ENCODE results near the gene SH3RF1.

Gene SH3RF1

GRCh38 chr4:169275180-169275579 is 4.4 kb upstream of the SH3RF1 start:
- DNase-seq (ENCODE audit: low read depth), result no peak

GRCh38 chr4:169274033-169274432 is 3.3 kb upstream of the SH3RF1 start:
- no peak for DNase-seq (ENCODE audit: low read depth)

GRCh38 chr4:169272265-169272886 is 1.6 kb upstream of the SH3RF1 start:
- DNase-seq (ENCODE audit: low read depth), result no peak

- no peak for DNase-seq (ENCODE audit: low read depth)
Measured at GRCh38 chr4:169271692-169272007, 894 bp upstream of the SH3RF1 start.

- no peak for DNase-seq (ENCODE audit: low read depth)
Measured at GRCh38 chr4:169269916-169270809, 593 bp downstream of the SH3RF1 start.

GRCh38 chr4:169268951-169269760 is 1.6 kb downstream of the SH3RF1 start:
- no peak for DNase-seq (ENCODE audit: low read depth)

- DNase-seq (ENCODE audit: low read depth), result no peak
Measured at GRCh38 chr4:169267070-169267469, 3.7 kb downstream of the SH3RF1 start.

- DNase-seq (ENCODE audit: low read depth), result no peak
Measured at GRCh38 chr4:169266661-169267060, 4.1 kb downstream of the SH3RF1 start.

GRCh38 chr4:169266081-169266480 is 4.7 kb downstream of the SH3RF1 start:
- DNase-seq (ENCODE audit: low read depth), result no peak

- DNase-seq (ENCODE audit: low read depth), result no peak
Measured at GRCh38 chr4:169263791-169264392, 6.9 kb downstream of the SH3RF1 start.

GRCh38 chr4:169260217-169260866 is 10.4 kb downstream of the SH3RF1 start:
- no peak for DNase-seq (ENCODE audit: low read depth)

- DNase-seq (ENCODE audit: low read depth), result no peak
Measured at GRCh38 chr4:169259271-169259670, 11.5 kb downstream of the SH3RF1 start.

- DNase-seq (ENCODE audit: low read depth), result no peak
Measured at GRCh38 chr4:169258141-169258540, 12.6 kb downstream of the SH3RF1 start.

GRCh38 chr4:169256856-169257761 is 13.6 kb downstream of the SH3RF1 start:
- DNase-seq (ENCODE audit: low read depth), result no peak

GRCh38 chr4:169256101-169256612 is 14.6 kb downstream of the SH3RF1 start:
- DNase-seq (ENCODE audit: low read depth), result no peak

GRCh38 chr4:169254546-169254983 is 16.2 kb downstream of the SH3RF1 start:
- no peak for DNase-seq (ENCODE audit: low read depth)

- no peak for DNase-seq (ENCODE audit: low read depth)
Measured at GRCh38 chr4:169253904-169254303, 16.9 kb downstream of the SH3RF1 start.

- DNase-seq (ENCODE audit: low read depth), result no peak
Measured at GRCh38 chr4:169253113-169253671, 17.6 kb downstream of the SH3RF1 start.

- no peak for DNase-seq (ENCODE audit: low read depth)
Measured at GRCh38 chr4:169252339-169253112, 18.2 kb downstream of the SH3RF1 start.

Data from stimulated activated CD4-positive, alpha-beta T cell treated with anti-CD3 and anti-CD28 coated beads, Interleukin-2, amount 100 ng/mL, for 4 hours (primary cell).